IMR-90 (cell line): Measurements from ENCODE around the gene CYGB. TPM values are rescaled to one million over a fixed set of nuclear protein-coding genes. Genes with fewer than 3 reads are reported as not detected.
A peak's percentile ranks its signal among the peaks of the same experiment; 100 is the strongest.

Experiments
- ATAC-seq: fragments of 200-7000 bp; cut with Tn5 transposase; 2 replicates; pipeline ENCODE4 v1.9.1; 2020; ENCODE audit warnings: low read depth, mild to moderate bottlenecking, moderate library complexity
- BruUV-seq: library from RNA; stranded (reverse); fragments of 400-500 nt; replicated peaks from 2 replicates; lab custom pipeline; 2021; lab: Mats Ljungman, UMichigan
- CTCF ChIA-PET: fragments of 300-600 bp; formaldehyde crosslinking; extraction: SDS; loops from one replicate; lab custom pipeline; 2021; ENCODE audit warnings: antibody characterized with exemption; lab: Yijun Ruan, JAX
- POLR2A ChIA-PET: fragments of 300-600 bp; sonication (Branson Sonifier 250); formaldehyde crosslinking; loops from one replicate; lab custom pipeline; 2022; ENCODE audit warnings: antibody characterized with exemption; ENCODE audit not compliant: unreplicated experiment; lab: Charles Lee
- DNase-seq: peaks from one replicate; pipeline ENCODE4 v3.0.0; 2013
- H2AFZ ChIP-seq: replicated peaks from 2 replicates; pipeline ENCODE3; 2013; ENCODE audit warnings: low read length, mild to moderate bottlenecking; ENCODE audit not compliant: poor library complexity
- H2AK5ac ChIP-seq: 2 replicates; pipeline ENCODE4 v1.6.1; 2013; ENCODE audit warnings: low read depth, low read length, inconsistent platforms
- H2AK9ac ChIP-seq: replicated peaks from 2 replicates; pipeline ENCODE3; 2013; ENCODE audit warnings: mild to moderate bottlenecking, low read depth, low read length, moderate library complexity; ENCODE audit not compliant: poor library complexity
- H2BK120ac ChIP-seq: 2 replicates; pipeline ENCODE4 v1.6.1; 2013; ENCODE audit warnings: low read depth, low read length, inconsistent platforms
- H2BK15ac ChIP-seq: 3 replicates; pipeline ENCODE4 v1.6.1; 2013; ENCODE audit warnings: low read depth, low read length, inconsistent platforms
- H2BK20ac ChIP-seq: 2 replicates; pipeline ENCODE4 v1.6.1; 2013; ENCODE audit warnings: low read depth, mild to moderate bottlenecking, inconsistent platforms, low read length, moderate library complexity
- H2BK5ac ChIP-seq: 2 replicates; pipeline ENCODE4 v1.6.1; 2013; ENCODE audit warnings: mild to moderate bottlenecking, low read depth, low read length, inconsistent platforms; ENCODE audit not compliant: poor library complexity, severe bottlenecking
- H3K14ac ChIP-seq: replicated peaks from 2 replicates; pipeline ENCODE4 v1.6.1; 2013; ENCODE audit warnings: low read depth, low read length, inconsistent platforms
- H3K18ac ChIP-seq: 2 replicates; pipeline ENCODE4 v1.6.1; 2013; ENCODE audit warnings: low read depth, low read length, control low read depth
- H3K23ac ChIP-seq: 2 replicates; pipeline ENCODE4 v1.6.1; 2013; ENCODE audit warnings: low read depth, low read length, inconsistent platforms
- H3K27ac ChIP-seq: 2 replicates; pipeline ENCODE4 v1.5.1; 2013; ENCODE audit warnings: mild to moderate bottlenecking, control low read depth, low read length; ENCODE audit not compliant: insufficient read depth
- H3K27me3 ChIP-seq: 2 replicates; pipeline ENCODE4 v1.6.1; 2013; ENCODE audit warnings: low read length; ENCODE audit not compliant: control insufficient read depth, insufficient read depth
- H3K36me3 ChIP-seq: 2 replicates; pipeline ENCODE4 v1.6.1; 2013; ENCODE audit warnings: low read length, mixed read lengths; ENCODE audit not compliant: control insufficient read depth, insufficient read depth
- H3K4ac ChIP-seq: 2 replicates; pipeline ENCODE4 v1.6.1; 2013; ENCODE audit warnings: low read depth, low read length, inconsistent platforms
- H3K4me1 ChIP-seq: 2 replicates; pipeline ENCODE4 v1.6.1; 2013; ENCODE audit warnings: low read length, mixed read lengths; ENCODE audit not compliant: control insufficient read depth, insufficient read depth
- H3K4me2 ChIP-seq: 2 replicates; pipeline ENCODE4 v1.6.1; 2013; ENCODE audit warnings: low read depth, mild to moderate bottlenecking, control low read depth, low read length, moderate library complexity
- H3K4me3 ChIP-seq: 2 replicates; pipeline ENCODE4 v1.5.1; 2013; ENCODE audit warnings: low read depth, mild to moderate bottlenecking, control low read depth, low read length, moderate library complexity; ENCODE audit not compliant: insufficient read depth
- H3K56ac ChIP-seq: 2 replicates; pipeline ENCODE4 v1.6.1; 2013; ENCODE audit warnings: low read length, inconsistent platforms; ENCODE audit not compliant: insufficient read depth; ENCODE audit errors: extremely low read depth
- H3K79me1 ChIP-seq, 2 experiments: 2 replicates each; pipeline ENCODE4 v1.6.1; 2013; ENCODE audit warnings: low read length in 2 of 2, inconsistent platforms in 1 of 2, low read depth in 1 of 2
- H3K9ac ChIP-seq: 2 replicates; pipeline ENCODE4 v1.6.1; 2013; ENCODE audit warnings: low read depth, low read length, control low read depth
- H3K9me1 ChIP-seq: 2 replicates; pipeline ENCODE4 v1.6.1; 2013; ENCODE audit warnings: low read length, inconsistent platforms; ENCODE audit not compliant: insufficient read depth
- H3K9me3 ChIP-seq: 2 replicates; pipeline ENCODE4 v1.6.1; 2013; ENCODE audit warnings: low read length; ENCODE audit not compliant: control insufficient read depth, insufficient read depth
- H4K20me1 ChIP-seq: 2 replicates; pipeline ENCODE4 v1.6.1; 2013; ENCODE audit warnings: low read length, inconsistent platforms; ENCODE audit not compliant: insufficient read depth
- H4K5ac ChIP-seq: 2 replicates; pipeline ENCODE4 v1.6.1; 2013; ENCODE audit warnings: mild to moderate bottlenecking, low read depth, low read length, control low read depth
- H4K8ac ChIP-seq, 2 experiments: 2 replicates each; pipeline ENCODE4 v1.6.1; 2013; ENCODE audit warnings: low read depth in 2 of 2, low read length in 2 of 2, control low read depth in 1 of 2, inconsistent platforms in 1 of 2
- H4K91ac ChIP-seq: 2 replicates; pipeline ENCODE4 v1.6.1; 2013; ENCODE audit warnings: low read depth, low read length, inconsistent platforms; ENCODE audit not compliant: insufficient read depth
- BHLHE40 ChIP-seq: fragments of 150-350 bp; IDR thresholded peaks from 2 replicates; pipeline ENCODE4 v1.6.1; 2016; ENCODE audit warnings: mild to moderate bottlenecking, low read depth, low read length
- CEBPB ChIP-seq: IDR thresholded peaks from 2 replicates; pipeline ENCODE4 v1.6.1; 2012; ENCODE audit warnings: low read depth, low read length, improper control_type of control experiment
- CHD1 ChIP-seq: IDR thresholded peaks from 2 replicates; pipeline ENCODE4 v1.6.1; 2012; ENCODE audit warnings: low read depth, low read length, improper control_type of control experiment
- CTCF ChIP-seq: conservative IDR thresholded peaks from 2 replicates; pipeline ENCODE4 v1.5.1; 2012; ENCODE audit warnings: mild to moderate bottlenecking, low read depth, low read length, improper control_type of control experiment
- FOS ChIP-seq: fragments of 150-350 bp; IDR thresholded peaks from 2 replicates; pipeline ENCODE4 v1.6.1; 2016; ENCODE audit warnings: low read depth, low read length
- MXI1 ChIP-seq: IDR thresholded peaks from 2 replicates; pipeline ENCODE4 v1.6.1; 2012; ENCODE audit warnings: low read depth, mild to moderate bottlenecking, low read length, moderate library complexity, borderline replicate concordance
- NFE2L2 ChIP-seq: fragments of 150-350 bp; IDR thresholded peaks from 2 replicates; pipeline ENCODE4 v1.6.1; 2016; ENCODE audit warnings: low read depth, mild to moderate bottlenecking, low read length
- POLR2A ChIP-seq: IDR thresholded peaks from 2 replicates; pipeline ENCODE4 v1.6.1; 2012; ENCODE audit warnings: mild to moderate bottlenecking, low read depth, low read length
- RAD21 ChIP-seq: IDR thresholded peaks from 2 replicates; pipeline ENCODE4 v1.6.1; 2012; ENCODE audit warnings: low read length, improper control_type of control experiment
- RCOR1 ChIP-seq: IDR thresholded peaks from 2 replicates; pipeline ENCODE4 v1.6.1; 2012; ENCODE audit warnings: mild to moderate bottlenecking, low read length, improper control_type of control experiment; ENCODE audit not compliant: insufficient replicate concordance
- SMC3 ChIP-seq: fragments of 150-350 bp; IDR thresholded peaks from 2 replicates; pipeline ENCODE4 v1.6.1; 2016; ENCODE audit warnings: low read depth, mild to moderate bottlenecking, antibody characterized with exemption, low read length, moderate library complexity
- WGBS, 2 experiments: methylation state at CpG; one replicate each; pipeline versions ENCODE4 v1.1.5 to v1.1.7; 2013; ENCODE audit warnings: missing lambda C conversion rate in 2 of 2; ENCODE audit not compliant: insufficient read length in 1 of 2; ENCODE audit errors: extremely low coverage in 2 of 2; 5-methylcytosine and 5-hydroxymethylcytosine counted together
- dilution Hi-C: fragments of 300-500 bp; cut with HindIII; formaldehyde crosslinking; loops from one replicate; pipeline ENCODE4 v1.14.3; 2018; ENCODE audit warnings: low sequenced_read_pairs; ENCODE audit not compliant: unreplicated experiment
- in situ Hi-C: fragments of 300-500 bp; cut with MboI; formaldehyde crosslinking; loops from 3 replicates; pipeline ENCODE4 v1.14.3; 2019; ENCODE audit warnings: low sequenced_read_pairs, inconsistent platforms, mixed read lengths
- intact Hi-C: fragments of 100-400 bp; cut with micrococcal nuclease; formaldehyde crosslinking; loops from 2 replicates; pipeline ENCODE4 v1.10.0; 2022
- polyA plus RNA-seq, 3 experiments: library from polyadenylated mRNA; depleted of rRNA; stranded (reverse); fragments of >200 nt; gene quantifications; 2 replicates each; pipeline ENCODE4 v1.2.3, GENCODE V29; 2012; ENCODE audit warnings: low replicate concordance in 1 of 3
- total RNA-seq: library from RNA; depleted of rRNA; stranded (reverse); fragments of >200 nt; gene quantifications from 2 replicates; pipeline ENCODE4 v1.2.3, GENCODE V29; 2012
- TF ChIP-seq, protein P1 (sequence below): fragments of 150-350 bp; IDR thresholded peaks from 2 replicates; pipeline ENCODE4 v1.6.1; 2016; ENCODE audit warnings: low read depth, mild to moderate bottlenecking, low read length, moderate library complexity, borderline replicate concordance
- TF ChIP-seq, protein P2 (sequence below): fragments of 150-350 bp; IDR thresholded peaks from 2 replicates; pipeline ENCODE4 v1.6.1; 2017; ENCODE audit warnings: mild to moderate bottlenecking, antibody characterized with exemption, low read length, low read depth

Gene CYGB
- total and polyA plus RNA-seq, 2 of the 4 experiments (the other 2 are of a cell fraction) = 1.3 to 2.9 TPM

DNA sequence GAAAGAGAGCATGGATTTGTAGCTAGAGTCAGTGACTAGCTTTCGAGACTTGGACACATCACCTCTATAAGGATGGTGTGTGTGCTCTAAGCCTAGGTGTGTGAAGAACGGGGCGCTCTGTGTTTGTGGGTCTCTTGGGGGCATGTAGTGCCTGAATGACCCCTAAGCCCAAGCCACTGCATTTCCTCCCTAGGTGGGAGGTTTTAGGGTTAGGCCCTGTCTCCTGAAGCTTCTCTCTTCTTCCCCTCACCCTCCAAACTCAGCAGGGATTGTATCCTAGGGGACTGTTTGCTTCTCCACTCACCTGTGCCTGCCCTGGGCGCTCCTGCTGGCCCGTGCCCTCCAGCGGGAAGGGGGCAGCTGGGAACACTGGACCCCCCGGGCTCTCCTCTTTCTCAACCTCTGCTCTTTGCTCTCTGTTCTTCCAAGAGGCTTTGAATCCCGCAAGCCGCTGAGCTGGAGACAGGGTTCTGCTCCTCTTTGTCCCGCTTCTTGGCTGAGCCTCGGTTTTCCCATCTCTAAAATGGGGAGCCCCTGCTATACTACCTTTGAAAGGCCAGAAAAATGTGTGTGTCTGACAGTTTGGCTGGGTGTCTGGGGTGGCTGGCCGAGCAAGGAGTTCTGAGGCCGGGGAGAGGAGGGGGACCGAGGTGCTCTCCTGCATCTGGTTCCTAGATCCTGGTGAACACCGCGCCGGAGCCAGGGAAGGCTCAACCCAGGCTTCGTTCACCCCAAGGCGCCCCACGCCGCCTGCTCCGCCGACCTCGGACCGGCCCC lies 810 bp downstream of the CYGB start:
- Histone ChIP-seq H4K5ac (0 out of 2 replicates have a peak overlapping the region, but pooled peaks have one; percentile 15), H2AK9ac (peak overlapping the region; percentile 48), H2BK120ac (no peak overlapping the region), H3K9ac (0 out of 2 replicates have a peak overlapping the region, but pooled peaks have one; percentile 12), H3K56ac (no peak overlapping the region), H3K27ac (no peak overlapping the region), H3K79me1 (peaks cover 0 to 6% of the 10 kb centered on the region in 2 experiments; a peak in 1 of 4 replicates), H3K4me3 (peak overlapping the region; percentile 46), H3K23ac (peak overlapping the region; percentile 84), H3K27me3 (peaks cover 2% of the 10 kb centered on the region; the same call in 1 of the 2 replicates), H3K36me3 (no peaks in the 10 kb centered on the region; the same call in 1 of the 2 replicates), H3K4ac (peak overlapping the region; percentile 25; the same call in 1 of the 2 replicates), H4K8ac (peak overlapping the region in 1 of 2 experiments; percentile 29; a peak in 1 of 4 replicates), H3K18ac (no peak overlapping the region), H2BK5ac (no peak overlapping the region), H4K91ac (no peak overlapping the region), H2AK5ac (peak overlapping the region; percentile 55), H3K4me2 (peak overlapping the region; percentile 45), H3K9me3 (no peaks in the 10 kb centered on the region), H4K20me1 (no peaks in the 10 kb centered on the region), H3K14ac (peak overlapping the region; percentile 40; the same call in 1 of the 2 replicates), H2AFZ (peak overlapping the region; percentile 82), H2BK15ac (peak overlapping the region; percentile 41; the same call in 1 of the 3 replicates), H3K4me1 (peaks cover 10% of the 10 kb centered on the region), H2BK20ac (no peak overlapping the region), H3K9me1 (peaks cover 11% of the 10 kb centered on the region)
- DNase-seq (no peak), ATAC-seq (no peak)
- POLR2A ChIA-PET = interaction anchor here (0.6 kb wide), 1 partner anchor 152 kb away, joined by 3 read pairs; no protein-coding TSS in a partner anchor
- intact Hi-C loops = loop anchor here (10.0 kb wide), 1 partner anchor 528 kb away; no protein-coding TSS in a partner anchor
- WGBS, 2 experiments = 53% methylated on average over 7 of the region's 25 CpGs; no CpG with 5 or more reads in 1 of the 2 experiments
- dilution Hi-C loops = no loop called here
- no TSS peak for BruUV-seq
- CTCF ChIA-PET = interaction anchor here (1.1 kb wide), 1 partner anchor 9 kb away, joined by 3 read pairs; no protein-coding TSS in a partner anchor
- in situ Hi-C loops = no loop called here
- TF ChIP-seq MXI1 (no peak), RAD21 (no peak), POLR2A (no peak), CEBPB (no peak), FOS (no peak), CTCF (no peak), CHD1 (no peak), BHLHE40 (no peak), RCOR1 (no peak), NFE2L2 (no peak), SMC3 (no peak)
- TF ChIP-seq, protein P1, sequence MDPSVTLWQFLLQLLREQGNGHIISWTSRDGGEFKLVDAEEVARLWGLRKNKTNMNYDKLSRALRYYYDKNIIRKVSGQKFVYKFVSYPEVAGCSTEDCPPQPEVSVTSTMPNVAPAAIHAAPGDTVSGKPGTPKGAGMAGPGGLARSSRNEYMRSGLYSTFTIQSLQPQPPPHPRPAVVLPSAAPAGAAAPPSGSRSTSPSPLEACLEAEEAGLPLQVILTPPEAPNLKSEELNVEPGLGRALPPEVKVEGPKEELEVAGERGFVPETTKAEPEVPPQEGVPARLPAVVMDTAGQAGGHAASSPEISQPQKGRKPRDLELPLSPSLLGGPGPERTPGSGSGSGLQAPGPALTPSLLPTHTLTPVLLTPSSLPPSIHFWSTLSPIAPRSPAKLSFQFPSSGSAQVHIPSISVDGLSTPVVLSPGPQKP = no peak
- TF ChIP-seq, protein P2, sequence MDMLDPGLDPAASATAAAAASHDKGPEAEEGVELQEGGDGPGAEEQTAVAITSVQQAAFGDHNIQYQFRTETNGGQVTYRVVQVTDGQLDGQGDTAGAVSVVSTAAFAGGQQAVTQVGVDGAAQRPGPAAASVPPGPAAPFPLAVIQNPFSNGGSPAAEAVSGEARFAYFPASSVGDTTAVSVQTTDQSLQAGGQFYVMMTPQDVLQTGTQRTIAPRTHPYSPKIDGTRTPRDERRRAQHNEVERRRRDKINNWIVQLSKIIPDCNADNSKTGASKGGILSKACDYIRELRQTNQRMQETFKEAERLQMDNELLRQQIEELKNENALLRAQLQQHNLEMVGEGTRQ = no peak
